Nephron (organoid): ENCODE data around the gene DMBT1.

Source experiments
- H3K27ac Mint-ChIP-seq, 3 experiments: 2 replicates each; pipeline ENCODE4 v1.8.0; 2020; ENCODE audit warnings: mixed read lengths in 3 of 3, mild to moderate bottlenecking in 2 of 3, moderate library complexity in 1 of 3
- H3K27me3 Mint-ChIP-seq: 2 replicates; pipeline ENCODE4 v1.8.0; 2021; ENCODE audit warnings: low read depth, mild to moderate bottlenecking, moderate library complexity, mixed read lengths
- H3K36me3 Mint-ChIP-seq: 2 replicates; pipeline ENCODE4 v1.8.0; 2020; ENCODE audit warnings: low read depth, mixed read lengths
- H3K4me1 Mint-ChIP-seq: 2 replicates; pipeline ENCODE4 v1.8.0; 2020; ENCODE audit warnings: mixed read lengths
- H3K4me3 Mint-ChIP-seq, 3 experiments: 2 replicates each; pipeline ENCODE4 v1.8.0; 2020; ENCODE audit warnings: mild to moderate bottlenecking in 3 of 3, mixed read lengths in 3 of 3, moderate library complexity in 2 of 3
- H3K9me3 Mint-ChIP-seq: 2 replicates; pipeline ENCODE4 v1.8.0; 2020; ENCODE audit warnings: mixed read lengths
- CTCF ChIP-seq, 3 experiments: fragments of 200-600 bp; sonication (generic); IDR thresholded peaks; one replicate each; pipeline ENCODE4 v1.5.0; 2021; ENCODE audit warnings: antibody characterized with exemption in 3 of 3; ENCODE audit not compliant: unreplicated experiment in 3 of 3

Gene DMBT1

GRCh38 chr10:122541541-122542002 is 19.0 kb upstream of the DMBT1 start:
- no peak overlapping the region for H3K27ac Mint-ChIP-seq
- H3K27me3 Mint-ChIP-seq, result peaks cover 12% of the 10 kb centered on the region
- H3K9me3 Mint-ChIP-seq, result no peaks in the 10 kb centered on the region
- H3K36me3 Mint-ChIP-seq, result no peaks in the 10 kb centered on the region
- no peak for TF ChIP-seq CTCF (IDR thresholded peaks at IDR 0.05; ENCODE audit: unreplicated experiment in 3 of 3)
- H3K4me3 Mint-ChIP-seq, result no peak overlapping the region
- H3K4me1 Mint-ChIP-seq, result no peaks in the 10 kb centered on the region

GRCh38 chr10:122543676-122544445 is 16.7 kb upstream of the DMBT1 start:
- no peaks in the 10 kb centered on the region for H3K4me1 Mint-ChIP-seq
- H3K27me3 Mint-ChIP-seq, result peaks cover 8% of the 10 kb centered on the region
- H3K36me3 Mint-ChIP-seq, result no peaks in the 10 kb centered on the region
- no peak for TF ChIP-seq CTCF (IDR thresholded peaks at IDR 0.05; ENCODE audit: unreplicated experiment in 3 of 3)
- H3K4me3 Mint-ChIP-seq, result no peak overlapping the region
- no peaks in the 10 kb centered on the region for H3K9me3 Mint-ChIP-seq
- no peak overlapping the region for H3K27ac Mint-ChIP-seq

- Mint-ChIP-seq H3K27me3 (peaks cover 8% of the 10 kb centered on the region), H3K27ac (no peak overlapping the region), H3K4me1 (no peaks in the 10 kb centered on the region), H3K9me3 (no peaks in the 10 kb centered on the region), H3K4me3 (no peak overlapping the region), H3K36me3 (no peaks in the 10 kb centered on the region)
- no peak for TF ChIP-seq CTCF (IDR thresholded peaks at IDR 0.05; ENCODE audit: unreplicated experiment in 3 of 3)
Measured at GRCh38 chr10:122544493-122544892, 16.1 kb upstream of the DMBT1 start.

GRCh38 chr10:122546242-122546641 is 14.3 kb upstream of the DMBT1 start:
- H3K9me3 Mint-ChIP-seq, result no peaks in the 10 kb centered on the region
- no peaks in the 10 kb centered on the region for H3K36me3 Mint-ChIP-seq
- H3K4me1 Mint-ChIP-seq, result no peaks in the 10 kb centered on the region
- peaks cover 5% of the 10 kb centered on the region for H3K27me3 Mint-ChIP-seq
- H3K27ac Mint-ChIP-seq, result no peak overlapping the region
- H3K4me3 Mint-ChIP-seq, result no peak overlapping the region
- no peak for TF ChIP-seq CTCF (IDR thresholded peaks at IDR 0.05; ENCODE audit: unreplicated experiment in 3 of 3)

- Mint-ChIP-seq H3K4me1 (no peaks in the 10 kb centered on the region), H3K27me3 (peaks cover 5% of the 10 kb centered on the region), H3K36me3 (no peaks in the 10 kb centered on the region), H3K4me3 (no peak overlapping the region), H3K9me3 (no peaks in the 10 kb centered on the region), H3K27ac (no peak overlapping the region)
- TF ChIP-seq CTCF (IDR thresholded peaks at IDR 0.05; ENCODE audit: unreplicated experiment in 3 of 3), result no peak
Measured at GRCh38 chr10:122548407-122549085, 12.0 kb upstream of the DMBT1 start.
